GM12878 (cell line): ENCODE data around the gene NOSTRIN. TPM values are rescaled to one million over a fixed set of nuclear protein-coding genes. Genes with fewer than 3 reads are reported as not detected.

Experiments used
- ATAC-seq: fragments of 200-7000 bp; cut with Tn5 transposase; 3 replicates; pipeline ENCODE4 v1.9.1; 2020; ENCODE audit warnings: mild to moderate bottlenecking, moderate library complexity
- BruUV-seq: library from RNA; stranded (reverse); fragments of 400-500 nt; replicated peaks from 2 replicates; lab custom pipeline; 2021; lab: Mats Ljungman, UMichigan
- CTCF ChIA-PET: fragments of 300-600 bp; sonication (Branson Sonifier 250); formaldehyde crosslinking; extraction: SDS; loops from one replicate; lab custom pipeline; 2021; ENCODE audit warnings: inconsistent platforms; lab: Yijun Ruan, JAX
- POLR2A ChIA-PET: fragments of 350-600 bp; formaldehyde crosslinking; extraction: SDS; loops from one replicate; lab custom pipeline; 2021; ENCODE audit warnings: inconsistent platforms; lab: Charles Lee
- RAD21 ChIA-PET: fragments of 300-600 bp; sonication (Branson Sonifier 250); formaldehyde crosslinking; loops from one replicate; lab custom pipeline; 2023; ENCODE audit warnings: antibody characterized with exemption; ENCODE audit not compliant: unreplicated experiment; lab: Charles Lee
- SMC1A ChIA-PET: fragments of 300-600 bp; sonication (Branson Sonifier 250); formaldehyde crosslinking; loops from one replicate; lab custom pipeline; 2023; ENCODE audit not compliant: unreplicated experiment, uncharacterized antibody; lab: Charles Lee
- DNase-seq: peaks from one replicate; pipeline ENCODE4 v3.0.0-alpha.2; 2011; ENCODE audit warnings: low read depth, low spot score
- FAIRE-seq: peaks from 3 replicates; lab custom pipeline; 2011; peaks lifted over from hg19 to GRCh38; lab: Jason Lieb, UNC
- H2AFZ ChIP-seq: 2 replicates; pipeline ENCODE4 v1.6.0; 2011; ENCODE audit warnings: low read depth, low read length, control low read depth; ENCODE audit not compliant: control insufficient read depth
- H3K27ac ChIP-seq: 2 replicates; pipeline ENCODE4 v1.5.1; 2011; ENCODE audit warnings: control low read depth; ENCODE audit not compliant: control insufficient read depth, insufficient read depth
- H3K27me3 ChIP-seq, 2 experiments: replicated peaks in 1 of 2; 2 replicates each; pipeline versions ENCODE4 v1.6.0 to v1.6.1; 2011; ENCODE audit warnings: low read length in 1 of 2; ENCODE audit not compliant: control insufficient read depth in 2 of 2, insufficient read depth in 2 of 2
- H3K36me3 ChIP-seq, 2 experiments: 2 replicates each; pipeline ENCODE4 v1.5.1; 2011; ENCODE audit warnings: low read length in 1 of 2; ENCODE audit not compliant: control insufficient read depth in 2 of 2, insufficient read depth in 2 of 2
- H3K4me1 ChIP-seq: 2 replicates; pipeline ENCODE4 v1.6.1; 2011; ENCODE audit warnings: mild to moderate bottlenecking, low read length, moderate library complexity, mixed read lengths; ENCODE audit not compliant: control insufficient read depth, insufficient read depth
- H3K4me2 ChIP-seq: 2 replicates; pipeline ENCODE4 v1.6.0; 2011; ENCODE audit warnings: control low read depth; ENCODE audit not compliant: control insufficient read depth, insufficient read depth
- H3K4me3 ChIP-seq: fragments of 200-600 bp; sonication (generic); 2 replicates; pipeline ENCODE4 v1.5.1; 2016
- H3K79me2 ChIP-seq: 2 replicates; pipeline ENCODE4 v1.6.0; 2011; ENCODE audit warnings: low read length; ENCODE audit not compliant: control insufficient read depth, insufficient read depth
- H3K9ac ChIP-seq: 2 replicates; pipeline ENCODE4 v1.8.0; 2011; ENCODE audit warnings: low read length, control low read depth, mixed read lengths; ENCODE audit not compliant: control insufficient read depth, insufficient read depth
- H3K9me3 ChIP-seq: replicated peaks from 3 replicates; pipeline ENCODE4 v1.5.1; 2011; ENCODE audit warnings: mild to moderate bottlenecking, low read length; ENCODE audit not compliant: control insufficient read depth, insufficient read depth
- H4K20me1 ChIP-seq: 2 replicates; pipeline ENCODE4 v1.6.0; 2011; ENCODE audit not compliant: control insufficient read depth, insufficient read depth
- BRCA1 ChIP-seq: IDR thresholded peaks from 2 replicates; pipeline ENCODE4 v1.6.1; 2011; ENCODE audit warnings: low read depth, low read length, improper control_type of control experiment
- CBX3 ChIP-seq: fragments of 200-600 bp; sonication (generic); IDR thresholded peaks from 2 replicates; pipeline ENCODE4 v1.6.1; 2016; ENCODE audit warnings: low read depth, borderline replicate concordance
- NFYB ChIP-seq: IDR thresholded peaks from 2 replicates; pipeline ENCODE4 v1.6.1; 2011; ENCODE audit warnings: low read depth, mild to moderate bottlenecking, low read length, improper control_type of control experiment, moderate library complexity; ENCODE audit not compliant: insufficient read depth
- NR2C2 ChIP-seq: IDR thresholded peaks from 2 replicates; pipeline ENCODE4 v1.6.1; 2011; ENCODE audit warnings: borderline replicate concordance, low read depth; ENCODE audit not compliant: control insufficient read depth, insufficient read length
- NR2F1 ChIP-seq: fragments of 450-650 bp; conservative IDR thresholded peaks from 2 replicates; pipeline ENCODE4 v1.6.1; 2017; ENCODE audit warnings: mild to moderate bottlenecking
- POLR2AphosphoS2 ChIP-seq: IDR thresholded peaks from 2 replicates; pipeline ENCODE4 v1.6.1; 2011; ENCODE audit warnings: low read depth, mild to moderate bottlenecking, low read length, improper control_type of control experiment, moderate library complexity
- ZNF274 ChIP-seq: IDR thresholded peaks from one replicate; pipeline ENCODE4 v1.8.0; 2011; ENCODE audit not compliant: insufficient read length, insufficient read depth
- in situ Hi-C: fragments of 300-500 bp; cut with MboI; formaldehyde crosslinking; loops from 9 replicates; pipeline ENCODE4 v1.14.3; 2018; ENCODE audit warnings: mixed read lengths
- intact Hi-C: fragments of 100-400 bp; cut with micrococcal nuclease; formaldehyde crosslinking; loops from one replicate; pipeline ENCODE4 v1.14.2; 2022; ENCODE audit not compliant: unreplicated experiment
- polyA plus RNA-seq, 11 experiments: library from polyadenylated mRNA; depleted of rRNA in 4 of 11; unstranded in 6 of 11; stranded (reverse) in 5 of 11; fragments of >200 nt; fragmentation: Nextera tagmentation in 4 of 11; fragmentation: Illumina TruSeq in 1 of 11; extraction: Ambion mirVana in 4 of 11; extraction: Trizol in 1 of 11; gene quantifications; 1 replicate in 1 of 11; 2 replicates in 10 of 11; pipeline versions ENCODE4 v1.2.1 to v1.2.3, GENCODE V29; 2011 to 2016; ENCODE audit warnings: inconsistent platforms in 2 of 11, missing spikeins in 2 of 11, low read depth in 1 of 11
- total RNA-seq, 4 experiments: library from RNA; depleted of rRNA in 3 of 4; stranded (reverse); fragments of >200 nt in 3 of 4; fragmentation: Illumina TruSeq in 1 of 4; extraction: Trizol in 1 of 4; gene quantifications; 2 replicates each; pipeline versions ENCODE4 v1.2.1 to v1.2.3, GENCODE V29; 2013 to 2021
- TF ChIP-seq, protein P1 (sequence below): fragments of 450-650 bp; formaldehyde crosslinking; IDR thresholded peaks from 2 replicates; pipeline ENCODE4 v1.4.0; 2020; ENCODE audit warnings: mild to moderate bottlenecking, moderate library complexity
- TF ChIP-seq, protein P2 (sequence below): fragments of 450-650 bp; formaldehyde crosslinking; IDR thresholded peaks from 2 replicates; pipeline ENCODE4 v1.5.0; 2022; ENCODE audit warnings: mild to moderate bottlenecking, missing genetic modification characterization
- TF ChIP-seq, protein P3 (sequence below): fragments of 450-650 bp; IDR thresholded peaks from 2 replicates; pipeline ENCODE4 v1.6.1; 2017; ENCODE audit warnings: low read depth, mild to moderate bottlenecking, moderate library complexity
- TF ChIP-seq, protein P4 (sequence below): fragments of 150-350 bp; IDR thresholded peaks from 2 replicates; pipeline ENCODE4 v1.6.1; 2016; ENCODE audit warnings: low read depth, low read length

Gene NOSTRIN
- total and polyA plus RNA-seq, 10 of the 15 experiments (the other 5 are each of a cell fraction or from before 2014, with no cell fraction given): 0.13 to 0.42 (median 0.37) TPM; not detected in 5

DNA sequence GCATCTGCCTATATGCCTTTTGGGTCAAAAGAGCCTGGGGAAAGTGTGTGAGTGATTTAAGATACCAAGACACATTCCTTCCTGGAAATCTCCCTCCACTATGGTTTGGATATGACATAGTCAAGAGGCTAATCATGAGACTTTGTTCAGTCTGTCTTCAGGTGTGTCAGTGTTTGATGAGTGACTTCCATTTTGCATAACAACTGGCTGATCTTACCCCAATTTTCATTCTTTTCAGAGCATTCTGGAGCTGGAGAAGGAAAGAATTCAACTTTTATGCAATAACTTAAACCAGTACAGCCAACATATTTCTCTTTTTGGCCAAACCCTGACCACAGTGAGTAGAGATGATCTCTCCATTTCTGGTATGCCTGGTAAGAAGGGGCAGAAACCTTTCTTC lies 48.4 kb downstream of the NOSTRIN start:
- TF ChIP-seq POLR2AphosphoS2 (no peak), ZNF274 (no peak), NR2F1 (no peak), NFYB (no peak), NR2C2 (no peak), CBX3 (no peak), BRCA1 (no peak)
- TF ChIP-seq, protein P1, sequence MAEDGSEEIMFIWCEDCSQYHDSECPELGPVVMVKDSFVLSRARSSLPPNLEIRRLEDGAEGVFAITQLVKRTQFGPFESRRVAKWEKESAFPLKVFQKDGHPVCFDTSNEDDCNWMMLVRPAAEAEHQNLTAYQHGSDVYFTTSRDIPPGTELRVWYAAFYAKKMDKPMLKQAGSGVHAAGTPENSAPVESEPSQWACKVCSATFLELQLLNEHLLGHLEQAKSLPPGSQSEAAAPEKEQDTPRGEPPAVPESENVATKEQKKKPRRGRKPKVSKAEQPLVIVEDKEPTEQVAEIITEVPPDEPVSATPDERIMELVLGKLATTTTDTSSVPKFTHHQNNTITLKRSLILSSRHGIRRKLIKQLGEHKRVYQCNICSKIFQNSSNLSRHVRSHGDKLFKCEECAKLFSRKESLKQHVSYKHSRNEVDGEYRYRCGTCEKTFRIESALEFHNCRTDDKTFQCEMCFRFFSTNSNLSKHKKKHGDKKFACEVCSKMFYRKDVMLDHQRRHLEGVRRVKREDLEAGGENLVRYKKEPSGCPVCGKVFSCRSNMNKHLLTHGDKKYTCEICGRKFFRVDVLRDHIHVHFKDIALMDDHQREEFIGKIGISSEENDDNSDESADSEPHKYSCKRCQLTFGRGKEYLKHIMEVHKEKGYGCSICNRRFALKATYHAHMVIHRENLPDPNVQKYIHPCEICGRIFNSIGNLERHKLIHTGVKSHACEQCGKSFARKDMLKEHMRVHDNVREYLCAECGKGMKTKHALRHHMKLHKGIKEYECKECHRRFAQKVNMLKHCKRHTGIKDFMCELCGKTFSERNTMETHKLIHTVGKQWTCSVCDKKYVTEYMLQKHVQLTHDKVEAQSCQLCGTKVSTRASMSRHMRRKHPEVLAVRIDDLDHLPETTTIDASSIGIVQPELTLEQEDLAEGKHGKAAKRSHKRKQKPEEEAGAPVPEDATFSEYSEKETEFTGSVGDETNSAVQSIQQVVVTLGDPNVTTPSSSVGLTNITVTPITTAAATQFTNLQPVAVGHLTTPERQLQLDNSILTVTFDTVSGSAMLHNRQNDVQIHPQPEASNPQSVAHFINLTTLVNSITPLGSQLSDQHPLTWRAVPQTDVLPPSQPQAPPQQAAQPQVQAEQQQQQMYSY (CRISPR knock-in tag): no peak
- TF ChIP-seq, protein P2, sequence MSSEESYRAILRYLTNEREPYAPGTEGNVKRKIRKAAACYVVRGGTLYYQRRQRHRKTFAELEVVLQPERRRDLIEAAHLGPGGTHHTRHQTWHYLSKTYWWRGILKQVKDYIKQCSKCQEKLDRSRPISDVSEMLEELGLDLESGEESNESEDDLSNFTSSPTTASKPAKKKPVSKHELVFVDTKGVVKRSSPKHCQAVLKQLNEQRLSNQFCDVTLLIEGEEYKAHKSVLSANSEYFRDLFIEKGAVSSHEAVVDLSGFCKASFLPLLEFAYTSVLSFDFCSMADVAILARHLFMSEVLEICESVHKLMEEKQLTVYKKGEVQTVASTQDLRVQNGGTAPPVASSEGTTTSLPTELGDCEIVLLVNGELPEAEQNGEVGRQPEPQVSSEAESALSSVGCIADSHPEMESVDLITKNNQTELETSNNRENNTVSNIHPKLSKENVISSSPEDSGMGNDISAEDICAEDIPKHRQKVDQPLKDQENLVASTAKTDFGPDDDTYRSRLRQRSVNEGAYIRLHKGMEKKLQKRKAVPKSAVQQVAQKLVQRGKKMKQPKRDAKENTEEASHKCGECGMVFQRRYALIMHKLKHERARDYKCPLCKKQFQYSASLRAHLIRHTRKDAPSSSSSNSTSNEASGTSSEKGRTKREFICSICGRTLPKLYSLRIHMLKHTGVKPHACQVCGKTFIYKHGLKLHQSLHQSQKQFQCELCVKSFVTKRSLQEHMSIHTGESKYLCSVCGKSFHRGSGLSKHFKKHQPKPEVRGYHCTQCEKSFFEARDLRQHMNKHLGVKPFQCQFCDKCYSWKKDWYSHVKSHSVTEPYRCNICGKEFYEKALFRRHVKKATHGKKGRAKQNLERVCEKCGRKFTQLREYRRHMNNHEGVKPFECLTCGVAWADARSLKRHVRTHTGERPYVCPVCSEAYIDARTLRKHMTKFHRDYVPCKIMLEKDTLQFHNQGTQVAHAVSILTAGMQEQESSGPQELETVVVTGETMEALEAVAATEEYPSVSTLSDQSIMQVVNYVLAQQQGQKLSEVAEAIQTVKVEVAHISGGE (CRISPR knock-in tag): no peak
- TF ChIP-seq, protein P3, sequence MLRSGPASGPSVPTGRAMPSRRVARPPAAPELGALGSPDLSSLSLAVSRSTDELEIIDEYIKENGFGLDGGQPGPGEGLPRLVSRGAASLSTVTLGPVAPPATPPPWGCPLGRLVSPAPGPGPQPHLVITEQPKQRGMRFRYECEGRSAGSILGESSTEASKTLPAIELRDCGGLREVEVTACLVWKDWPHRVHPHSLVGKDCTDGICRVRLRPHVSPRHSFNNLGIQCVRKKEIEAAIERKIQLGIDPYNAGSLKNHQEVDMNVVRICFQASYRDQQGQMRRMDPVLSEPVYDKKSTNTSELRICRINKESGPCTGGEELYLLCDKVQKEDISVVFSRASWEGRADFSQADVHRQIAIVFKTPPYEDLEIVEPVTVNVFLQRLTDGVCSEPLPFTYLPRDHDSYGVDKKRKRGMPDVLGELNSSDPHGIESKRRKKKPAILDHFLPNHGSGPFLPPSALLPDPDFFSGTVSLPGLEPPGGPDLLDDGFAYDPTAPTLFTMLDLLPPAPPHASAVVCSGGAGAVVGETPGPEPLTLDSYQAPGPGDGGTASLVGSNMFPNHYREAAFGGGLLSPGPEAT: no peak
- TF ChIP-seq, protein P4, sequence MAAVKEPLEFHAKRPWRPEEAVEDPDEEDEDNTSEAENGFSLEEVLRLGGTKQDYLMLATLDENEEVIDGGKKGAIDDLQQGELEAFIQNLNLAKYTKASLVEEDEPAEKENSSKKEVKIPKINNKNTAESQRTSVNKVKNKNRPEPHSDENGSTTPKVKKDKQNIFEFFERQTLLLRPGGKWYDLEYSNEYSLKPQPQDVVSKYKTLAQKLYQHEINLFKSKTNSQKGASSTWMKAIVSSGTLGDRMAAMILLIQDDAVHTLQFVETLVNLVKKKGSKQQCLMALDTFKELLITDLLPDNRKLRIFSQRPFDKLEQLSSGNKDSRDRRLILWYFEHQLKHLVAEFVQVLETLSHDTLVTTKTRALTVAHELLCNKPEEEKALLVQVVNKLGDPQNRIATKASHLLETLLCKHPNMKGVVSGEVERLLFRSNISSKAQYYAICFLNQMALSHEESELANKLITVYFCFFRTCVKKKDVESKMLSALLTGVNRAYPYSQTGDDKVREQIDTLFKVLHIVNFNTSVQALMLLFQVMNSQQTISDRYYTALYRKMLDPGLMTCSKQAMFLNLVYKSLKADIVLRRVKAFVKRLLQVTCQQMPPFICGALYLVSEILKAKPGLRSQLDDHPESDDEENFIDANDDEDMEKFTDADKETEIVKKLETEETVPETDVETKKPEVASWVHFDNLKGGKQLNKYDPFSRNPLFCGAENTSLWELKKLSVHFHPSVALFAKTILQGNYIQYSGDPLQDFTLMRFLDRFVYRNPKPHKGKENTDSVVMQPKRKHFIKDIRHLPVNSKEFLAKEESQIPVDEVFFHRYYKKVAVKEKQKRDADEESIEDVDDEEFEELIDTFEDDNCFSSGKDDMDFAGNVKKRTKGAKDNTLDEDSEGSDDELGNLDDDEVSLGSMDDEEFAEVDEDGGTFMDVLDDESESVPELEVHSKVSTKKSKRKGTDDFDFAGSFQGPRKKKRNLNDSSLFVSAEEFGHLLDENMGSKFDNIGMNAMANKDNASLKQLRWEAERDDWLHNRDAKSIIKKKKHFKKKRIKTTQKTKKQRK: no peak
- no peak for ATAC-seq
- Histone ChIP-seq H4K20me1 (no peaks in the 10 kb centered on the region), H3K27ac (no peak overlapping the region), H3K9me3 (no peaks in the 10 kb centered on the region), H3K4me3 (no peak overlapping the region), H3K27me3 (no peaks in the 10 kb centered on the region), H3K9ac (no peak overlapping the region), H3K4me2 (no peak overlapping the region), H2AFZ (no peak overlapping the region), H3K36me3 (no peaks in the 10 kb centered on the region; a peak in 1 of 4 replicates), H3K79me2 (no peaks in the 10 kb centered on the region), H3K4me1 (no peaks in the 10 kb centered on the region)
- in situ Hi-C loops: no loop called here
- intact Hi-C loops: no loop called here
- BruUV-seq: no TSS peak
- POLR2A ChIA-PET: no interaction called here
- no peak for FAIRE-seq
- CTCF ChIA-PET: no interaction called here
- no peak for DNase-seq
- SMC1A ChIA-PET: no interaction called here
- RAD21 ChIA-PET: no interaction called here
